Loucy (cell line): ENCODE results near the gene MRPS6.

Experiments used
- H2AFZ ChIP-seq: fragments of 200-600 bp; sonication (generic); 2 replicates; pipeline ENCODE4 v1.6.0; 2016; ENCODE audit warnings: antibody characterized with exemption, mild to moderate bottlenecking, low read length, moderate library complexity
- H3F3A ChIP-seq: fragments of 200-600 bp; 2 replicates; pipeline ENCODE4 v1.6.0; 2016; ENCODE audit warnings: antibody characterized with exemption, low read depth, mild to moderate bottlenecking
- H3K27me3 ChIP-seq: fragments of 200-600 bp; sonication (generic); 2 replicates; pipeline ENCODE4 v1.6.1; 2014; ENCODE audit warnings: low read length, mild to moderate bottlenecking; ENCODE audit not compliant: insufficient read depth, poor library complexity, severe bottlenecking
- H3K36me3 ChIP-seq: fragments of 200-600 bp; sonication (generic); 2 replicates; pipeline ENCODE4 v1.6.1; 2016; ENCODE audit warnings: low read length; ENCODE audit not compliant: insufficient read depth
- H3K4me1 ChIP-seq: fragments of 200-600 bp; sonication (generic); 2 replicates; pipeline ENCODE4 v1.5.1; 2014; ENCODE audit warnings: low read length, mild to moderate bottlenecking; ENCODE audit not compliant: insufficient read depth, poor library complexity, severe bottlenecking
- H3K4me2 ChIP-seq: fragments of 200-600 bp; sonication (generic); 2 replicates; pipeline ENCODE4 v1.6.0; 2014; ENCODE audit warnings: antibody characterized with exemption, low read length, low read depth, mild to moderate bottlenecking; ENCODE audit not compliant: poor library complexity, severe bottlenecking
- H3K4me3 ChIP-seq: fragments of 200-600 bp; sonication (generic); 2 replicates; pipeline ENCODE4 v1.5.1; 2014; ENCODE audit warnings: low read length, mild to moderate bottlenecking, mixed read lengths; ENCODE audit not compliant: poor library complexity, severe bottlenecking
- H3K79me2 ChIP-seq: fragments of 200-600 bp; sonication (generic); 2 replicates; pipeline ENCODE4 v1.6.1; 2014; ENCODE audit warnings: low read length; ENCODE audit not compliant: insufficient read depth
- H3K9ac ChIP-seq: fragments of 200-600 bp; sonication (generic); 2 replicates; pipeline ENCODE4 v1.6.0; 2014; ENCODE audit warnings: mild to moderate bottlenecking, low read depth, low read length, moderate library complexity; ENCODE audit not compliant: poor library complexity, severe bottlenecking
- H3K9me2 ChIP-seq: fragments of 200-600 bp; sonication (generic); replicated peaks from 2 replicates; pipeline ENCODE4 v1.6.1; 2016; ENCODE audit warnings: low read depth, low read length, mixed read lengths
- H3K9me3 ChIP-seq: fragments of 200-600 bp; sonication (generic); 2 replicates; pipeline ENCODE4 v1.6.1; 2014; ENCODE audit warnings: mild to moderate bottlenecking, antibody characterized with exemption, low read length, low read depth; ENCODE audit not compliant: insufficient read depth
- H4K20me1 ChIP-seq: fragments of 200-600 bp; sonication (generic); 2 replicates; pipeline ENCODE4 v1.6.0; 2014; ENCODE audit warnings: antibody characterized with exemption, low read length, mild to moderate bottlenecking; ENCODE audit not compliant: insufficient read depth, poor library complexity, severe bottlenecking
- EZH2phosphoT487 ChIP-seq: fragments of 200-600 bp; IDR thresholded peaks from 2 replicates; pipeline ENCODE4 v1.6.1; 2018; ENCODE audit warnings: antibody characterized with exemption, mild to moderate bottlenecking, moderate library complexity, borderline replicate concordance
- TF ChIP-seq, protein P1 (sequence below): fragments of 200-600 bp; sonication (generic); conservative IDR thresholded peaks from 2 replicates; pipeline ENCODE4 v1.5.1; 2014; ENCODE audit warnings: mild to moderate bottlenecking, antibody characterized with exemption, low read length

Gene MRPS6

DNA sequence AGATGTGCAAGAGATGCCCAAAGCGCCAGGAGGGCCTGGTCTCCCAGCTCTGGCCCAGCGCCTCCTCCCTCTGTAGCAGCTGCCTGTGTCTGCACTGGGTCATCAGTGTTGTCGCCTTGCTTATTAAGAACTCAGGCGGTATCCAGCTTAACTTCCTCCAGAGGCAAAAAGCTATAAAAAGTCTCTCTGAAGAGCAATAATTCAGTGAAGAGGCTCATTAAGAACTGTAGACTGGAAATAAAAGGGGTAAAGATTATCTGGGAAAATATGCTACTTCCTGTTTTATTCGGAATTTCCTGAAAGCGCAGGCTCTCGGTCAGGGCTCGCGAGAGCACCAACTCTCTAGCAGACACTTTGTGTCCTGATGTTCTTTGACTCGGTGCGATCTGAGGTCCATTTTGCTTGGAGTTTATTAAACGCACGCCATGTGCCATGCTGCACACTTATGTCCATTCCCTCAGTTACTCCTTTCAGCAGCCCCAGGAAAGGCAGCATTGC, 70.4 kb downstream of the MRPS6 start:
- TF ChIP-seq EZH2phosphoT487: no peak
- TF ChIP-seq, protein P1, sequence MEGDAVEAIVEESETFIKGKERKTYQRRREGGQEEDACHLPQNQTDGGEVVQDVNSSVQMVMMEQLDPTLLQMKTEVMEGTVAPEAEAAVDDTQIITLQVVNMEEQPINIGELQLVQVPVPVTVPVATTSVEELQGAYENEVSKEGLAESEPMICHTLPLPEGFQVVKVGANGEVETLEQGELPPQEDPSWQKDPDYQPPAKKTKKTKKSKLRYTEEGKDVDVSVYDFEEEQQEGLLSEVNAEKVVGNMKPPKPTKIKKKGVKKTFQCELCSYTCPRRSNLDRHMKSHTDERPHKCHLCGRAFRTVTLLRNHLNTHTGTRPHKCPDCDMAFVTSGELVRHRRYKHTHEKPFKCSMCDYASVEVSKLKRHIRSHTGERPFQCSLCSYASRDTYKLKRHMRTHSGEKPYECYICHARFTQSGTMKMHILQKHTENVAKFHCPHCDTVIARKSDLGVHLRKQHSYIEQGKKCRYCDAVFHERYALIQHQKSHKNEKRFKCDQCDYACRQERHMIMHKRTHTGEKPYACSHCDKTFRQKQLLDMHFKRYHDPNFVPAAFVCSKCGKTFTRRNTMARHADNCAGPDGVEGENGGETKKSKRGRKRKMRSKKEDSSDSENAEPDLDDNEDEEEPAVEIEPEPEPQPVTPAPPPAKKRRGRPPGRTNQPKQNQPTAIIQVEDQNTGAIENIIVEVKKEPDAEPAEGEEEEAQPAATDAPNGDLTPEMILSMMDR: no peak
- no peak overlapping the region for H3K4me2 ChIP-seq
- H3K9me3 ChIP-seq: no peaks in the 10 kb centered on the region; the same call in 1 of the 2 replicates
- no peaks in the 10 kb centered on the region for H3K4me1 ChIP-seq
- no peaks in the 10 kb centered on the region for H4K20me1 ChIP-seq
- no peaks in the 10 kb centered on the region for H3F3A ChIP-seq
- no peaks in the 10 kb centered on the region for H3K27me3 ChIP-seq
- H3K36me3 ChIP-seq: peaks cover 60% of the 10 kb centered on the region; the same call in 1 of the 2 replicates
- H2AFZ ChIP-seq: no peak overlapping the region
- no peak overlapping the region for H3K4me3 ChIP-seq
- peaks cover 61% of the 10 kb centered on the region for H3K79me2 ChIP-seq
- no peak overlapping the region for H3K9ac ChIP-seq
- no peaks in the 10 kb centered on the region for H3K9me2 ChIP-seq

DNA sequence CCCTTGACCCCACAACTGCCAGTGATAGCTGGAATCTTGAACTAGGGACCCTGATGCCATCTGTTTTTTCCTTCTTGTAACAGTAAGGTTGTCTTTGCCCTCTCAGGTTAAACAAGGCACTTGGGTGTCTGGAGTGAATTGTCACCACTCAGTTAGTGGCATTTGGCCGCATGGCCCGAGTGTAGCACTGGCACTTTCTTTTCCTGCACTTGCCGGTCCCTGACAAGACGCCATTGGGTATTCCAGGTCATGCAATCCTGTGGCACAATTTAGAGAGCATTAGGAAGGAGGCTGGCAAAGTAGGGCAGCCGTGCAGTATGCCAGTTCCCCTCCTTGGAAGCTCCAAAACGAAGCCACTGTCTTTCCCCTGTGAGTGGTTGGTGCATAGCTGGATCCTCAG, 70.8 kb downstream of the MRPS6 start:
- no peaks in the 10 kb centered on the region; the same call in 1 of the 2 replicates for H3K9me3 ChIP-seq
- H3F3A ChIP-seq: no peaks in the 10 kb centered on the region
- H3K9ac ChIP-seq: no peak overlapping the region
- H4K20me1 ChIP-seq: no peaks in the 10 kb centered on the region
- no peak for TF ChIP-seq EZH2phosphoT487
- TF ChIP-seq, protein P1: no peak
- H3K36me3 ChIP-seq: peaks cover 61% of the 10 kb centered on the region; the same call in 1 of the 2 replicates
- H3K4me3 ChIP-seq: no peak overlapping the region
- peaks cover 59% of the 10 kb centered on the region for H3K79me2 ChIP-seq
- no peak overlapping the region for H3K4me2 ChIP-seq
- H2AFZ ChIP-seq: no peak overlapping the region
- H3K9me2 ChIP-seq: no peaks in the 10 kb centered on the region
- H3K4me1 ChIP-seq: no peaks in the 10 kb centered on the region
- no peaks in the 10 kb centered on the region for H3K27me3 ChIP-seq

DNA sequence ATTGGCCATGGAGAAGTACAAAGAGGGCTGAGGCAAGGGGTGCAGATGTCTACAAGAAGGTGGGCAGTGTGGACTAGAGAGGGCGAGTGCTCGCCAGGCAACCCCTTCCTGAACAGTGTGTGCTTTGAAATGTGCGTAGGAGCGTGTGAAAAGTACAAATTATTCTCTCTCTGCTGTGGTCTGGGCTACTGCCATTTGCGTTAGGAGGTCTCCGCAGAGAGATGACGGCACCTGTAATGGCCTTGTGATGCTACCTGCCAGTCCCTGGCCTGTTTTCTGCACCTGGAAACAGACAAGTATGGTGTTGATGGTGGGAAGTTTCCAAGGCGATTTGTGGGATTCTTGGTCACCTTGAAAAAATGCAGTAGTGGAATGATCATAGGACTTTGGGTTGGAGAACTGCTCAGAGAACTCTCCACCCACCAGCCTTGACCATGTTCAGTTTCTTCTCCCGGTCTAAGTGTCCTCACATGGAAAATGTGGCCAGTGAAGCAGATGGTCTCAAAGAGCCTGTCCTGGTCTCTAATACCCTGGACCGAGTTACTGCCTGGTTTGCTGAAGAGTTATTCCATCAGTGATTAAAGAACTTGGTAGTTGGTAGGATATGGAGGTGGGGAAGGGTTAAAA, 74.5 kb downstream of the MRPS6 start:
- no peak for TF ChIP-seq EZH2phosphoT487
- TF ChIP-seq, protein P1: no peak
- no peaks in the 10 kb centered on the region; the same call in 1 of the 2 replicates for H3F3A ChIP-seq
- no peak overlapping the region for H3K4me2 ChIP-seq
- H3K4me1 ChIP-seq: peaks cover 6% of the 10 kb centered on the region
- no peaks in the 10 kb centered on the region for H4K20me1 ChIP-seq
- H3K79me2 ChIP-seq: peaks cover 23% of the 10 kb centered on the region; the same call in 1 of the 2 replicates
- no peak overlapping the region for H3K9ac ChIP-seq
- H3K4me3 ChIP-seq: no peak overlapping the region
- H2AFZ ChIP-seq: no peak overlapping the region
- H3K36me3 ChIP-seq: peaks cover 40% of the 10 kb centered on the region; the same call in 1 of the 2 replicates
- H3K9me2 ChIP-seq: no peaks in the 10 kb centered on the region
- H3K27me3 ChIP-seq: no peaks in the 10 kb centered on the region
- no peaks in the 10 kb centered on the region; the same call in 1 of the 2 replicates for H3K9me3 ChIP-seq
